Activated CD8-positive, alpha-beta memory T cell treated with anti-CD3 and anti-CD28 coated beads for 48 hours (primary cell): ENCODE data around the gene BCL11B.

Experiments used
- DNase-seq, 3 experiments: peaks; one replicate each; pipeline ENCODE4 v3.0.0-alpha.2; 2020; ENCODE audit warnings: low read depth in 2 of 3, low spot score in 2 of 3

Gene BCL11B

GRCh38 chr14:99123208-99123870 lies 148.7 kb downstream of the BCL11B start:
- no peak for DNase-seq

DNA sequence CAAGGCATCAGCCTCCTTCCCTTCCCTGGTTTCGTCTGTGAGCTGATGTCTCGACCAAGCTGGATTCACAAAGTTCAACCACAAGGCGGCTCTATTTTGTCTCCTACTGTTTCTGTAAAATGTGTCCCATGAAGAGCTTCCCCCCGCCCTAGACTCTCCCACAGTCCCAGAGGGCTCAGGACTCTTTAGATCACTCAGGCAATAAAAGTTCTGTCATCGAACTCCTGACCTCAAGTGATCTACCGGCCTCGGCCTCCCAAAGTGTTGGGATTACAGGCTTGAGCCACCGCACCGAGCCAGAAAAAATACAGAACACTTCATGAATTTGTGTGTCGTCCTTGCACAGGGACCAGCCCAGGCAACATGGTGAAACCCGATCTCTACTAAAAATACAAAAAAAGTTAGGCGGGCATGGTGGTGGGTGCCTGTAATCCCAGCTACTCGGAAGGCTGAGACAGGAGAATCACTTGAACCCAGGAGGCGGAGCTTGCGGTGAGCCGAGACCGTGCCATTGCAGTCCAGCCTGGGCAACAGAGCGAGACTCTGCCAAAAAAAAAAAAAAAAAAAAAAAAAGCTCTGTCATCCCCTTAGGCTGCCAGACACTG lies 149.4 kb downstream of the BCL11B start:
- DNase-seq: no peak

- no peak for DNase-seq
Measured at GRCh38 chr14:99121319-99121875, 150.6 kb downstream of the BCL11B start.

- no peak for DNase-seq
Measured at GRCh38 chr14:99120526-99121318, 151.3 kb downstream of the BCL11B start.

DNA sequence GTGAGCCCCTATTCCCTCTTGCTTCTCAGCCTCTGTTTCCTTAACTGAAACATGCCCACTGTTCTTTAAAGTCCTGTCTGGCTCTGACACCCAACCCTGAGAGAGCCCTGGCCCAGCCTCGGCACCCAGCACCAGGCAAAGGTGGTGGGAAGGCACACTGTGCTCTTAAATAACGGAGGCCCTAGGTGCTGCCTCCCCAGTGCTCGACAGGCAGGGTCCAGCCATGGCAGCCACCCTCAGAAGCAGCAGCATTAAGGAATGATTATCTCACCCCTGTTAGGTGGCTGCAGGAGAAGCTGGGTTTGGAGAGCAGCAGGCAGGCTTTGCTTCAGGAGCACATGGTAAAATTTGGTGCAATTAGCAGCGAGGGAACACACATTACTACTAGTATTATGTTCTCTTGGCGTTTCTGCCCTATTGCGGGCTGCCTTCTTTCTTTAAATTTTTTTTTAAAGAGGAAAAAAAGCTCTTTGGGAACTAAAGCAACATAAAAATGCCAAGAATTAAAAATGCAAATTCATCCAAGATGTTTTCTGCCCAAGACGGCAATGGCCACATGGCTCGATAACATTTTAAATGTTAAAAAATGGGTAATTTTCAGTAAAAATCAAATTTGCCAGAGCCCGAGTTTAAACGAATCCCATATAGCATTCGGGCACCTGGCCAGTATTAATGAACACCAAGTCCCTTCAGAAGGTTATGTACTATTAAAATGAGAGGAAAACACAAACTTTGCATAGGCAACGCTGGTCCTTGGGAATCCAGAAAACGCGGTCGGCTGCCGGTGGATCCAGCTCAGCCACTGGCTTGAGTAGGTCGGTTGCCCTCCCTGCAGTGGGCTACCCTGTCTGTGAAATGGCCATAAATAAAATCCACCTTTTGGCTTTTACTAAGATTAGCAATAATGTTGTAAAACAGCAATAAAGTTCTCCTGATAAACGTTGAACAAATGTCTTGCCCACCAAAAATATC lies 152.2 kb downstream of the BCL11B start:
- no peak for DNase-seq
